Sigmoid colon (tissue), 7 donors: Measurements from ENCODE around the gene HERPUD1. TPM values are rescaled to one million over a fixed set of nuclear protein-coding genes. Genes with fewer than 3 reads are reported as not detected.
A peak's percentile ranks its signal among the peaks of the same experiment; 100 is the strongest.

Experiments used
- DNase-seq: peaks from one replicate; pipeline ENCODE4 v3.0.0-alpha.2; 2019
- H3K27ac ChIP-seq, 4 donors: fragments of 200-600 bp; sonication (generic); one replicate each; pipeline ENCODE4 v1.5.1; 2016 to 2019; ENCODE audit warnings: mild to moderate bottlenecking in 1 of 4
- H3K27me3 ChIP-seq, 3 donors: fragments of 200-600 bp; sonication (generic); one replicate each; pipeline ENCODE4 v1.5.1; 2019; ENCODE audit warnings: mild to moderate bottlenecking in 1 of 3
- H3K36me3 ChIP-seq, 4 donors: fragments of 200-600 bp; sonication (generic); one replicate each; pipeline ENCODE4 v1.5.1; 2016 to 2019
- H3K4me1 ChIP-seq, 4 donors: fragments of 200-600 bp; sonication (generic); one replicate each; pipeline ENCODE4 v1.5.1; 2017 to 2019
- H3K4me3 ChIP-seq, 4 donors: fragments of 200-600 bp; sonication (generic); one replicate each; pipeline ENCODE4 v1.5.1; 2017 to 2019; ENCODE audit warnings: mild to moderate bottlenecking in 2 of 4, moderate library complexity in 1 of 4
- H3K9me3 ChIP-seq, 4 donors: fragments of 200-600 bp in 3 of 4; sonication (generic) in 3 of 4; one replicate each; pipeline versions ENCODE4 v1.5.1 to v1.6.1; 2013 to 2019
- CTCF ChIP-seq, 4 experiments: fragments of 450-650 bp in 3 of 4; fragments of 200-600 bp in 1 of 4; IDR thresholded peaks; one replicate each; pipeline ENCODE4 v1.5.1; 2016 to 2019; ENCODE audit warnings: antibody characterized with exemption in 4 of 4, mild to moderate bottlenecking in 3 of 4, moderate library complexity in 2 of 4
- EP300 ChIP-seq, 4 donors: sonication (generic); formaldehyde crosslinking; IDR thresholded peaks; one replicate each; pipeline ENCODE4 v1.6.1; 2017; ENCODE audit warnings: antibody characterized with exemption in 4 of 4
- POLR2A ChIP-seq, 2 donors: fragments of 450-650 bp; IDR thresholded peaks; one replicate each; pipeline ENCODE4 v1.6.1; 2016; ENCODE audit warnings: antibody characterized with exemption in 2 of 2, mild to moderate bottlenecking in 2 of 2, moderate library complexity in 2 of 2
- POLR2AphosphoS5 ChIP-seq, 4 donors: sonication (generic); formaldehyde crosslinking; IDR thresholded peaks; one replicate each; pipeline ENCODE4 v1.6.1; 2017; ENCODE audit warnings: antibody characterized with exemption in 4 of 4
- WGBS, 2 donors: extraction: QIAGEN DNeasy Blood & Tissue Kit; methylation state at CpG; one replicate each; pipeline ENCODE4 v1.1.7; 2013; 5-methylcytosine and 5-hydroxymethylcytosine counted together
- intact Hi-C: fragments of 100-400 bp; cut with DNase I; formaldehyde crosslinking; loops from one replicate; pipeline ENCODE4 v1.15.1; 2023
- polyA plus RNA-seq, 3 donors: library from polyadenylated mRNA; stranded (reverse); fragments of 200-250 nt; gene quantifications; one replicate each; pipeline ENCODE4 v1.2.3, GENCODE V29; 2013
- total RNA-seq, 4 donors: library from RNA; depleted of rRNA; stranded (reverse); fragments of >200 nt; gene quantifications; one replicate each; pipeline ENCODE4 v1.1.0, GENCODE V29; 2016
- donor health status: healthy with polysubstance abuse.
- donor health status: Bipolar disorder and iron deficiency.
- donor health status: healthy.

Gene HERPUD1
- total and polyA plus RNA-seq, 7 donors, result 54.1 to 119 (median 64.8) TPM

- no peak for DNase-seq
- no peaks in the 10 kb centered on the region for H3K27me3 ChIP-seq
- H3K27ac ChIP-seq, result peak overlapping the region in 2 of 4 donors; percentile 46 to 55
- intact Hi-C loops, result no loop called here
- no peaks in the 10 kb centered on the region for H3K4me1 ChIP-seq
- H3K36me3 ChIP-seq, result no peaks in the 10 kb centered on the region
- no peak overlapping the region for H3K4me3 ChIP-seq
- 70 to 82% methylated on average over 7 of the region's 7 CpGs for WGBS, 2 donors
- TF ChIP-seq CTCF (IDR thresholded peaks at IDR 0.05) (no peak), POLR2A (IDR thresholded peaks at IDR 0.05) (no peak), POLR2AphosphoS5 (IDR thresholded peaks at IDR 0.05) (no peak), EP300 (IDR thresholded peaks at IDR 0.05) (no peak)
- H3K9me3 ChIP-seq, result no peaks in the 10 kb centered on the region
Observed at GRCh38 chr16:56909527-56909979, 22.4 kb upstream of the HERPUD1 start.

GRCh38 chr16:56910112-56910511, 21.8 kb upstream of the HERPUD1 start:
- Histone ChIP-seq H3K36me3 (no peaks in the 10 kb centered on the region), H3K27me3 (no peaks in the 10 kb centered on the region), H3K9me3 (no peaks in the 10 kb centered on the region), H3K27ac (peak overlapping the region in 2 of 4 donors; percentile 46 to 55), H3K4me1 (no peaks in the 10 kb centered on the region), H3K4me3 (no peak overlapping the region)
- DNase-seq, result no peak
- 80 to 92% methylated on average over 5 of the region's 5 CpGs for WGBS, 2 donors
- intact Hi-C loops, result no loop called here
- TF ChIP-seq POLR2A (IDR thresholded peaks at IDR 0.05) (no peak), CTCF (IDR thresholded peaks at IDR 0.05) (no peak), EP300 (IDR thresholded peaks at IDR 0.05) (no peak), POLR2AphosphoS5 (IDR thresholded peaks at IDR 0.05) (no peak)

GRCh38 chr16:56910654-56911539, 21.0 kb upstream of the HERPUD1 start:
- TF ChIP-seq EP300 (IDR thresholded peaks at IDR 0.05) (peak in 3 of 4 donors; percentile 7 to 51 (median 38)), POLR2AphosphoS5 (IDR thresholded peaks at IDR 0.05) (peak in 2 of 4 donors; percentile 23 to 32), CTCF (IDR thresholded peaks at IDR 0.05) (no peak)
- Histone ChIP-seq H3K27me3 (no peaks in the 10 kb centered on the region), H3K36me3 (no peaks in the 10 kb centered on the region), H3K4me1 (no peaks in the 10 kb centered on the region), H3K27ac (peak overlapping the region; percentile 39 to 55 (median 44)), H3K4me3 (no peak overlapping the region), H3K9me3 (no peaks in the 10 kb centered on the region)
- intact Hi-C loops, result no loop called here
- WGBS, 2 donors, result 74 to 83% methylated on average over 12 of the region's 12 CpGs
- no peak for DNase-seq

- intact Hi-C loops, result no loop called here
- peak; percentile 76 for DNase-seq
- peak overlapping the region in 2 of 4 donors; percentile 46 to 55 for H3K27ac ChIP-seq
Observed at GRCh38 chr16:56911771-56912571, 20.0 kb upstream of the HERPUD1 start.

More at GRCh38 chr16:56911771-56912571, 20.0 kb upstream of the HERPUD1 start:
- Histone ChIP-seq H3K4me3 (no peak overlapping the region), H3K36me3 (no peaks in the 10 kb centered on the region), H3K9me3 (no peaks in the 10 kb centered on the region), H3K27me3 (no peaks in the 10 kb centered on the region), H3K4me1 (no peaks in the 10 kb centered on the region)
- 65 to 81% methylated on average over 22 of the region's 22 CpGs for WGBS, 2 donors
- TF ChIP-seq POLR2AphosphoS5 (IDR thresholded peaks at IDR 0.05) (peak in 2 of 4 donors; percentile 35 to 63), CTCF (IDR thresholded peaks at IDR 0.05) (no peak), EP300 (IDR thresholded peaks at IDR 0.05) (peak in 3 of 4 donors; percentile 38 to 86 (median 56))
